Uterus (tissue), 4 donors: ENCODE data around the gene DCST1. TPM values are rescaled to one million over a fixed set of nuclear protein-coding genes. Genes with fewer than 3 reads are reported as not detected.

Experiments
- DNase-seq, 2 donors: peaks; one replicate each; pipeline ENCODE4 v3.0.0-alpha.2; 2019 to 2020
- H3K27ac ChIP-seq, 2 donors: fragments of 200-600 bp; sonication (generic); 1 replicate in 1 of 2; 2 replicates in 1 of 2; pipeline ENCODE4 v1.5.1; 2016 to 2018
- H3K27me3 ChIP-seq, 2 donors: fragments of 200-600 bp; sonication (generic); one replicate each; pipeline ENCODE4 v1.5.1; 2018 to 2019; ENCODE audit warnings: control low read depth in 1 of 2
- H3K36me3 ChIP-seq, 2 donors: fragments of 200-600 bp; sonication (generic); one replicate each; pipeline ENCODE4 v1.5.1; 2019; ENCODE audit warnings: control low read depth in 1 of 2
- H3K4me1 ChIP-seq, 2 donors: fragments of 200-600 bp; sonication (generic); one replicate each; pipeline ENCODE4 v1.5.1; 2018 to 2019; ENCODE audit warnings: control low read depth in 1 of 2
- H3K4me3 ChIP-seq, 2 donors: fragments of 200-600 bp; sonication (generic); 1 replicate in 1 of 2; 2 replicates in 1 of 2; pipeline ENCODE4 v1.5.1; 2018 to 2019; ENCODE audit warnings: mild to moderate bottlenecking in 1 of 2
- H3K9me3 ChIP-seq, 2 donors: fragments of 200-600 bp; sonication (generic); one replicate each; pipeline ENCODE4 v1.5.1; 2019; ENCODE audit warnings: control low read depth in 1 of 2
- POLR2A ChIP-seq, 2 donors: fragments of 450-650 bp; IDR thresholded peaks; one replicate each; pipeline ENCODE4 v1.6.1; 2016; ENCODE audit warnings: antibody characterized with exemption in 2 of 2, mild to moderate bottlenecking in 1 of 2, moderate library complexity in 1 of 2
- intact Hi-C: fragments of 100-400 bp; cut with DNase I; formaldehyde crosslinking; loops from one replicate; pipeline ENCODE4 v1.15.1; 2023; ENCODE audit warnings: low total_unique reads
- total RNA-seq, 4 donors: library from RNA; depleted of rRNA in 3 of 4; stranded (reverse); fragments of >200 nt in 3 of 4; gene quantifications; one replicate each; pipeline versions ENCODE4 v1.1.0 to v1.2.4, GENCODE V29; 2014 to 2023
- TF ChIP-seq, protein P1 (sequence below), 4 experiments: fragments of 200-600 bp in 2 of 4; fragments of 450-650 bp in 2 of 4; sonication (generic) in 2 of 4; IDR thresholded peaks; one replicate each; pipeline ENCODE4 v1.5.1; 2016 to 2019; ENCODE audit warnings: antibody characterized with exemption in 4 of 4, mild to moderate bottlenecking in 2 of 4, moderate library complexity in 1 of 4
- donor health status: DM: yes; HTN: yes; CAD: no.

DCST1 gene
- total RNA-seq, 4 donors from 2014 or later = 1.1 to 3.5 TPM; not detected in 2

GRCh38 chr1:155079210-155079486 is 45.5 kb downstream of the DCST1 start:
- peaks cover 41 to 42% of the 10 kb centered on the region in 2 donors for H3K27me3 ChIP-seq
- no peak overlapping the region for H3K27ac ChIP-seq
- no peak for DNase-seq
- peak overlapping the region in 1 of 2 donors; percentile 27 for H3K4me3 ChIP-seq
- no peaks in the 10 kb centered on the region for H3K9me3 ChIP-seq
- TF ChIP-seq, protein P1, sequence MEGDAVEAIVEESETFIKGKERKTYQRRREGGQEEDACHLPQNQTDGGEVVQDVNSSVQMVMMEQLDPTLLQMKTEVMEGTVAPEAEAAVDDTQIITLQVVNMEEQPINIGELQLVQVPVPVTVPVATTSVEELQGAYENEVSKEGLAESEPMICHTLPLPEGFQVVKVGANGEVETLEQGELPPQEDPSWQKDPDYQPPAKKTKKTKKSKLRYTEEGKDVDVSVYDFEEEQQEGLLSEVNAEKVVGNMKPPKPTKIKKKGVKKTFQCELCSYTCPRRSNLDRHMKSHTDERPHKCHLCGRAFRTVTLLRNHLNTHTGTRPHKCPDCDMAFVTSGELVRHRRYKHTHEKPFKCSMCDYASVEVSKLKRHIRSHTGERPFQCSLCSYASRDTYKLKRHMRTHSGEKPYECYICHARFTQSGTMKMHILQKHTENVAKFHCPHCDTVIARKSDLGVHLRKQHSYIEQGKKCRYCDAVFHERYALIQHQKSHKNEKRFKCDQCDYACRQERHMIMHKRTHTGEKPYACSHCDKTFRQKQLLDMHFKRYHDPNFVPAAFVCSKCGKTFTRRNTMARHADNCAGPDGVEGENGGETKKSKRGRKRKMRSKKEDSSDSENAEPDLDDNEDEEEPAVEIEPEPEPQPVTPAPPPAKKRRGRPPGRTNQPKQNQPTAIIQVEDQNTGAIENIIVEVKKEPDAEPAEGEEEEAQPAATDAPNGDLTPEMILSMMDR (IDR thresholded peaks at IDR 0.05) = no peak
- no peak for TF ChIP-seq POLR2A (IDR thresholded peaks at IDR 0.05)
- H3K4me1 ChIP-seq = peaks cover 10 to 45% of the 10 kb centered on the region in 2 donors
- H3K36me3 ChIP-seq = no peaks in the 10 kb centered on the region
- intact Hi-C loops = no loop called here

DNA sequence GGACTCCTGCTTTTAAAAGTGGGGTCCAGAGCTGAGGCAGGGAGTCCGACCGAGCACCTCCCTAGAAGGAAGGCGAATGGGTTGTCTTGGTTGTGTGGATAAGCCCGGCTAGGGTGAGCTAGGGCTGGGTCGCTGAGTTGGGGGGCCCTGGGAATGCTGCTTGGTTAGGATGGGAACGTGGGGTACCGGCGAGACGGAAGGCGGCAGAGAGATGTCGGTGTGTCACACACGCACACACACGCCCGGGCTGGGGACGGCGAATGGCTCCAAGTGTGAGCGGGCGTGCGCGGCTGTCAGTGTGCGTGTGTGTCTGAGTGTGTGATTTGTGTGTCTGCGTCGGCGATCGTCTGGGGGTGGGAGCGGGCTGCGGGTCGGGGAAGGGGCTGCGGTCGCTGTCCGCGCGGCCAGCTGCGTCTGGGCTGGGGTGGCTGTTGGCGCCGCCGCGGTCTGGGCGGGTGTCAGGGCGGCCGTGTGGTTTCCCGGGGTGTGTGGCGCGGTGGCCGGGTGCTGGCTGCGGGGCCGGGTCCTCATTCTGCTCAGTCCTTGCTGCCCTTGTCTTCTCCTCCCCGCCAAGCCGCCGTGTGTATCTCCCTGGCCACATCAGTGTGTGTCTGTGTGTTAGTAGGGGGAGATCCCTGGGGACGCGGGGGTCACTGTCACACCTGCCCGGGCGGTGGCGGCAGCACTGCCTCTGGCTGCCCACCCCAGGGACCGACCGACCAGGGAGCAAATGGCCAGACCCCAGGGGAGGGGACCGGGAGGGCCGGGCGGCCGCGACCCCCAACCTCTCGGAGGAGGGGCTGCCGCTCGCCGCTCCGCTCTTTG is 46.1 kb downstream of the DCST1 start:
- Histone ChIP-seq H3K4me3 (no peak overlapping the region), H3K36me3 (no peaks in the 10 kb centered on the region), H3K27ac (no peak overlapping the region), H3K9me3 (no peaks in the 10 kb centered on the region), H3K4me1 (peaks cover 10 to 49% of the 10 kb centered on the region in 2 donors), H3K27me3 (peaks cover 42 to 43% of the 10 kb centered on the region in 2 donors)
- DNase-seq = no peak
- TF ChIP-seq, protein P1 (IDR thresholded peaks at IDR 0.05) = no peak
- TF ChIP-seq POLR2A (IDR thresholded peaks at IDR 0.05) = no peak
- intact Hi-C loops = no loop called here

- Histone ChIP-seq H3K27me3 (peaks cover 42 to 43% of the 10 kb centered on the region in 2 donors), H3K9me3 (no peaks in the 10 kb centered on the region), H3K27ac (no peak overlapping the region), H3K4me1 (peaks cover 10 to 49% of the 10 kb centered on the region in 2 donors), H3K36me3 (no peaks in the 10 kb centered on the region), H3K4me3 (no peak overlapping the region)
- intact Hi-C loops = no loop called here
- TF ChIP-seq POLR2A (IDR thresholded peaks at IDR 0.05) = no peak
- TF ChIP-seq, protein P1 (IDR thresholded peaks at IDR 0.05) = no peak
- DNase-seq = no peak
These were observed 46.9 kb downstream of the DCST1 start for GRCh38 chr1:155080312-155081228.

- Histone ChIP-seq H3K27ac (no peak overlapping the region), H3K9me3 (no peaks in the 10 kb centered on the region), H3K4me1 (peaks cover 10 to 49% of the 10 kb centered on the region in 2 donors), H3K4me3 (no peak overlapping the region), H3K36me3 (no peaks in the 10 kb centered on the region), H3K27me3 (peaks cover 42 to 43% of the 10 kb centered on the region in 2 donors)
- DNase-seq = no peak
- intact Hi-C loops = no loop called here
- TF ChIP-seq, protein P1 (IDR thresholded peaks at IDR 0.05) = no peak
- no peak for TF ChIP-seq POLR2A (IDR thresholded peaks at IDR 0.05)
These were observed 48.1 kb downstream of the DCST1 start for GRCh38 chr1:155081472-155082300.
